ENCODE results near the gene GPR176.
A peak's percentile ranks its signal among the peaks of the same experiment; 100 is the strongest.

The GPR176 gene

GRCh38 chr15:39888243-39888642, 31.8 kb downstream of the GPR176 start:
- DNase-seq: no peak

- peak; percentile 16 to 40 for DNase-seq
Measured at GRCh38 chr15:39887832-39888231, 32.2 kb downstream of the GPR176 start.

- DNase-seq: peak in 1 of 2 experiments; percentile 25
Measured at GRCh38 chr15:39887211-39887610, 32.9 kb downstream of the GPR176 start.

- peak in 1 of 2 experiments; percentile 51 for DNase-seq
Measured at GRCh38 chr15:39886418-39886817, 33.6 kb downstream of the GPR176 start.

DNA sequence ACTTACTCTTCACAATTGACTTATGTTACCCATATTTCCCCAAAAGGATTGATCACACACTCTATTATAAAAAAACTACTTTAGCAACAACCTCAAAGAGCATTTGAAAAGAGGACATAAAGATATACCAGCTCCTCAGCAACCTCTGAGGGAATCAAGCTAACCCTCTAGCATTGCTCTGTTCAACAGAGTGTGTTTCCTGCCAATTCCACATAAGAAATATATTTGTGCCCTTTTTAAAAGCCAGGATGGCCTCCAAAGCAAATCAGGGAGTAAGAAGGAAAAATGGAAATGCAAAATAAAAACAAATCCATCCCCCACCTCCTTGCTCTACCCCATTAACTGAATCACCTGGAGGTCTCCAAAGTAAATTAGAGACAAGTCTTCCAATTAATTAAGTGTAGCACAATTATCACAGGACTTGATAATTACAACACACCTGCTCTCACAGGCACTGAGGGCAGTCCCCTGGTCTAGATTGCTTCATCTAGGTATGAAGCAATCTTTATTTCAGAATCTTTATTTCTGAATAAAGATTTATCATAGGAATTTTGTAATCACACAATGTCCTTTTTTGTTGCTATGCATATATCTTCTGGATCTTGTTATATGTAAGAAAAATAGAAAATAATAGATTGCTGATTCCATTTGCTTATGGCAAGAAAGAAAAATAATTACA, 34.8 kb downstream of the GPR176 start:
- DNase-seq: no peak

DNA sequence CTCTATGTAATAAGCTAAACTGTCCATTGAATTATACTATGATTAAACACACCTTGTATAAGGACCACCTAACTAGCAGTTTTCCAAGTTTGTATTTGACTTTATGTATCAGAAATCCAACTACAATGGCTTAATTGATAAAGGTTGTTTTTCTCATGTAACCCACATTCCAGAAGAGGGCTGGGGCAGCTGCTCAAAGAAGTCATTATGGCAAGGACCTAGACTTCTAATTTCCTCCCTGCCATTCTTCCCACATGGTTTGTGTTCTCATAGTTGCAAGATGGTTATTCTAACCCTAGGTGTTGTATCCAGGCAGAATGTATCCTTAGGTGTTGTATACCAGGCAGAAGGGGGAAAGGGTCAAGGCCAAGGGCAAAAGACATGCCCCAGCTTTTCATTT, 35.7 kb downstream of the GPR176 start:
- DNase-seq: no peak

DNA sequence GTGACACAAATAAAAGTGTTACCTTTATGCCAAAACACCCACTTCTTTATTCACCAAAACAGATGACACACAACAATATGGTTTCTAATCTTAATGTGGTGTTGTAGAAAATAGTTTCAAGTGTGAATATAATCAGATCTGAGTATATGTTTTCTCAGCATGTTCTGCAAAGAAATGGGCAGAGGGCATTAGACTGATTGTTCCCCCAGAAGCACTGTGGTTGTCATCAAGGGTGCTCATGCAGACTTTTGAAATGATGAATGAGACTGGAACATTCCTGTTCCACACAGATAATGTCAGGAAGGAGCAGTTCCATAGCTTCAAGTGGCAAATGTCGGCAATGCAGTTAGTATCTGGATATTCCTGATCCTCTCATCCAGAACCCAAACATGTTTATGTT, 37.5 kb downstream of the GPR176 start:
- DNase-seq: no peak

DNA sequence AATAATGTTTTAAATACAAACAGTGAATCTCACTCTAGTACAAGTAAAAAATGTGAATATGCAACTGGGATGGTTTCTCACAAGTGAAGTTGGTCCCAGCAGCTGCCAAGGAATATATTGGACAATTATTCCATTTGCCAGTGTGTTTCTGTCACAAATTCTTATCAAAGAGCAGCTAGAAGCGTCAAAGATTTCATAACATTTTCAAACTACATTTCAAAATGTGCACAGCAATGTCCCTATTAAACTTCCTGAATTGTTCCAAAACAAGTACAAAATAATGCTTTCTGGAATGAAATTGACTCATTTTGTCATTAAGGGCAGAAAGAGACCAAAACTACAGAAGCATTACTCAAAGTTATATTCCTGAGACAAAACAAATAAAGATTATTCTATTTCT, 38.3 kb downstream of the GPR176 start:
- DNase-seq: no peak

GRCh38 chr15:39880718-39881387, 39.2 kb downstream of the GPR176 start:
- DNase-seq: no peak

DNA sequence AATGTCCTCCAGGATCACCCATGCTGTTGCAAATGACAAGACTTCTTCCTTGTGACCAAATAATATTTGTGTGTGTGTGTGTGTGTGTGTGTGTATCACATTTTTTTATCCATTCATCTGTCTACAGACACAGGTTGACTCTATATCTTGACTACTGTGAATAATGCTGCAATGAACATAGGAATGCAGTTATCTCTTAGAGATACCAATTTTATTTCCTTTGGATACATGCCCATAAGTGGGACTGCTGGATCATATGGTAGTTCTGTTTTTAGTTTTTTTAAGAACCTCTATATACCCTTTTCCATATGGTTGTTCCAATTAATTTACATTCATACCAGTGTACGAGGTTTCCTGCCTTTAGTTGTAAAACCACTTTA, 41.7 kb downstream of the GPR176 start:
- DNase-seq: no peak

GRCh38 chr15:39874890-39875549, 45.0 kb downstream of the GPR176 start:
- peak in 1 of 2 experiments; percentile 42 for DNase-seq

- no peak for DNase-seq
Measured at GRCh38 chr15:39873978-39874377, 46.1 kb downstream of the GPR176 start.

- no peak for DNase-seq
Measured at GRCh38 chr15:39870537-39870936, 49.5 kb downstream of the GPR176 start.

DNA sequence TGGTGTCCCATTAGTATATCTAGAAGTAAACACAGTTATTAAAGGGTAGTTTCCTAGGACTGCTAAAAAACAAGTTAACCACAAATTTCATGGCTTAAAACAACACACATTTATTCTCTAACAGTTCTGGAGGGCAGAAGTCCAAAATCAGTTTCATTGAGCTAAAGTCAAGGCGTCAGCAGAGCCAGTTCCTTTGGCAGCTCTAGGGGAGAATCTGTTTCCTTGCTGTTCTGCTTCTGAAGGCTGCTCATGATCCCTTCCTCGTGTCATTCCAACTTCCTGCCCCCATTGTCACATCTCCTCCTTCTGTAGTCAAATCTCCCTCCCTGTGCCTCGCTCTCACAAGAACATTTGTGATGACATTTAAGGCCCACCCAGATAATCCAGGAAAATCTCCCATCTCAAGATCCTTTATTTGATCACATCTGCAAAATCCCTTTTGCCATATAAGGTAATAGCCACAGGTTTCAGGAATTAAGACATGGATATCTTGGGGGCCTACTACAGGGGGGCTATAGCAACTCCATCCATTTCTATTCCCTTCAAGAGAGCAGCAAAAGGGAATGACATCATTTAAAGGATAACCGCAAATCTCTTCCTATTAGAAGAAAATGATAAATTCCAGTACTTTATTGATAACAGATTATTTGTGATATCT, 50.1 kb downstream of the GPR176 start:
- no peak for DNase-seq

- DNase-seq: peak in 1 of 2 experiments; percentile 6
Measured at GRCh38 chr15:39869254-39869653, 50.8 kb downstream of the GPR176 start.

GRCh38 chr15:39868396-39868795, 51.7 kb downstream of the GPR176 start:
- DNase-seq: no peak

DNA sequence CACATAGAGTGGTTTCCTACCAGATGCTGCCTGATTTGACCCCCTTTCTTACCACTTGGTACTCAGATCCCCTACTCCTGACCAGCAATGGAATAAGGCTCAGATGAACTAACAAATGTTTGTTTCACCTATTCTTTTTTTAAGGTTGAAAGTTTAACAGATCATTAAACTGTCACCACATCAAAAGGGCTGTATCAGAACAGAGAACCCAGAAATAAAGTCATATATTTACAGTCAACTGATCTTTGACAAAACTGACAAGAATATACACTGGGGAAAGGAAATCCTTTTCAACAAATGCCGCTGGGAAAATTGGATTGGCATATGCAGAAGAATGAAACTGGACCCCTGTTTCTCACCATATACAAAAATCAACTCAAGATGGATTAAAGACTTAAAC, 56.0 kb downstream of the GPR176 start:
- no peak for DNase-seq

DNA sequence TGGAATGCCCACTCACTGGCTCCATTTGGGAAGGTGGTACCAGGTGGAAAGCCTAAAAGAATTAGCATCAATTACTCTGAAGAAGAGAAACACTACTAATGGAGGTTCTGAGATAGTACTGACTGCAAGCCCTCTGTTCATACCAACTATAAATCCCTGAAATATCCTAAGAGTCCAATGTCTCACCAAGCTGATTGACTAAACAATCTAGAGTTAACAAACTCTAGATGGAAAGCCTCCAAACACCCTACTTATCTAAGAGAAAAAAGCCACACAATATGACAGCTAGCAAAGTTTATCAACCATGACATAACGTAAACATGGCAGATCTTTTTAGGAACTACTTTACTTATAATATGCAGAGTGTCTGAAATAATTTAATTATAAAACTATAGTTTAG, 59.2 kb downstream of the GPR176 start:
- no peak for DNase-seq

DNA sequence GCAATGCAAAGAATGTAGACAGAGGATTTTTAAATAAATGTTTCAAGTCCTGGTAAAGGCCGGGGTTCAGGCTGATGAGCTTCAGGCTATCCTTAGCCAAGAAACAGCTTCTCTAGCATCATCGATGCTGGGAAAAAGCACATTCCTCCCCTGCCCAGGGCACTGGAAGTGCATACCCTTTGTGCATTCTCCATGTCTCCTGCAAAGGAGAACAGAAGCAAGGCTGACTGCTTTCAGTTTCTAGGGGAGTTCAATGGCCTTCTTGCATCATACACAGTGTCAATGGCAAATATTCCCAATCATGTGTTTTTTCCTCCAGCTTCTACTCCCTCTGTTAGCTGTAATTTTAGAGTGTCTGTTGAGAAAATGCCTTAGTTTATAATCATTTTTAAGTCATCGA, 59.9 kb downstream of the GPR176 start:
- DNase-seq: no peak

GRCh38 chr15:39859636-39860035, 60.4 kb downstream of the GPR176 start:
- DNase-seq: no peak

GRCh38 chr15:39857132-39857531, 62.9 kb downstream of the GPR176 start:
- no peak for DNase-seq

GRCh38 chr15:39856357-39856756, 63.7 kb downstream of the GPR176 start:
- DNase-seq: no peak

- DNase-seq: no peak
Measured at GRCh38 chr15:39855400-39855799, 64.7 kb downstream of the GPR176 start.

DNA sequence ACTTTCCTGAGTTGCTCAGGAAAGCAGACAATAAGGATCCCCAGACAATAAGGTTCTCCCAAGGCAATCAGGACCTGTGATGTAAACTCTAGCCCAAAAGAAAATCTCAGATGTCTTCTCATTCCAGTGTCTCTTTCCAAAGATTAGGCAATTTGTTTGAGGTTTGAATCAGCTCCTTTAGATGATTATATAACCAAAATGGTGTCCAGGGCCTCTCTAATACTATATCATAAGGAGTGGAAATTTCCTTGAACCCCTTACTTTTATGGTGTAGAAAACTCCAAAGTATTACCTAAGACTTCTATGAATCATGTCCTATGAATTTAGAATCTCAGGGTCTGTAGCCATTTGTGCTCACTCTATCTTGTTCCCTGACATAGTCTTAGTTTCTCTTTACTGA, 65.9 kb downstream of the GPR176 start:
- no peak for DNase-seq
